ENCODE results near the gene SF3A1.

Gene SF3A1

DNA sequence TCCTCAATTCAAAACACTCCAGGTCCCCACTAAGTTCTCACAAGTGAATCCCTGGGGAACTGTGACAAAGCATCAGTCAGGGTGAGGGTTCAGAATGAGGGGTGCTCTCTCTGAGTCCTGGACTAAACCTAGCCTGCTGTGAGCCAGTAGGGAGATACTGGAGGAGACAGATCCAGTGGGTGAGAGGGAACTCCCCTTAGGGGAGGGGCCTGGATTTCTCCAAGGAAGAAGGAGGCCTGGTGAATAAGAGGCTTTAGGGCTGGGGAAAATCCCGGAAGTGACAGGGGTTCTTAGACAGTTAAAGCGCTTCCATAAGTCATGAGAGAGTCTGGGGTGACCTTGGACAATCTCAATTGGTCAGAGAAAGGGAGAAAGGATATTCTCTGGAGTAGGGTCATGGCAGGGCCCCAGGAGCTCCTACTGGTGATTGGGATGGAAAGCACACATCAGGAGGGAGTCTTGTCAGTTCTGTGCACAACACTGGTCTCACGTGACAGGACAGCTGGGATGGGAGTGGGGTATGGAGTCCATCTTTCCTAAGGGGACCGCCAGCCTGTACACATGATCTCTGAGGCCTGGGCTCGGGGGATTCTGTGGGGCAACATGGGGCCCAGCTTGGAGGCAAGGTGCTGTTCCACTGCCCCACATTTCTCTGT lies 31.5 kb downstream of the SF3A1 start:
- DNase-seq (ENCODE audit: low read depth, low spot score): no peak

DNA sequence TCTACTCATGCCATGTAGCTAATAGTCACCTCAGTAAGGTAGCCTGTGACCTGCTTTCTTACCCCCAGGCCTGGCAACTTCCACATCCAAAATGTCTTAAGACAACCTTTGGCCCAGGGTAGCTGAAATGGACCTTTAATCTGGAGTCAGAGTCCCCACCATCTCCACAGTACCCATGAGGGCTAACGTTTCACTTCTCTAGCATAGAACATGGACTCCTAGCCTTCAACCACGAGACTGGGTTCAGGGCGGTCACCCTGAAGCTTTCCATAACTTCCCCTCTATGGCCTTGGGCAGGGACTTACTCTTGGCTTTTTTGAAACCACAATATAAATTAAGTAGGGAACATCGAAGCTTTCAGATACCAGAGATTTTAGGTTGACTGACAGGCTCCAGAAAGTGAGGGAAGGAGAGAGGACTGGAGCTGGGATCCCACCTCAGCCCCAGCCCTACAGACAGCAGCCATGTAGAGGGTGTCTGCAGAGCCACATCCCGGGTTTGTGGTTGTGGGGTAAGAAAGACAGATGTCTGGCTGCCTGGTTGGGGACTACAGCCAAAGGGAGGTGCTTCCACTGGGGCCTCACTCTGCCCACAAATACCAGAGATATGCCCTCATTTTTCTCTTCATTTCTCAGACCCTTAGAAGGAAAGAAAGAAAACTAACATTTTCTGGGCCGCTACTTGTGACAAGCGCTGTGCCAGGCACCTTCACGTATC lies 32.5 kb downstream of the SF3A1 start:
- DNase-seq (ENCODE audit: low read depth, low spot score): no peak

DNA sequence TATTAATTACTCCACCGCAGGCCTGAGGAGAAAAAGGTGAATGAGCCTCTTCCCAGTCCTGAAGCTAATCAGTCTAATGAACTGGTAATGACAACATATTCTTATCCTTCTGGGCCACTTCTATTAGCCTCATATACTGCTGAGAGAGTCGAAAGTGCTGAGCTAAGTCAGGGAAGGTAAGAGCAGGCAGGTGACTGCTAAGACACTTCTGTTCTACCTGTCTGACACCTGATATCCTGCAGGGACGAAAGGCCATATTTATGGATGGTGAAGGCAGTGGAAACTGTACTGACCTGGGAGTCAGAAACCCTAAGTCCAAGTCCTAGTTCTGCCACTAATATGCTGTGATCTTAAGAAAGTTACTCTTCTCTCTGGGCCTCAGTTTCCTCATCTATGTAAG lies 33.4 kb downstream of the SF3A1 start:
- no peak for DNase-seq (ENCODE audit: low read depth, low spot score)

DNA sequence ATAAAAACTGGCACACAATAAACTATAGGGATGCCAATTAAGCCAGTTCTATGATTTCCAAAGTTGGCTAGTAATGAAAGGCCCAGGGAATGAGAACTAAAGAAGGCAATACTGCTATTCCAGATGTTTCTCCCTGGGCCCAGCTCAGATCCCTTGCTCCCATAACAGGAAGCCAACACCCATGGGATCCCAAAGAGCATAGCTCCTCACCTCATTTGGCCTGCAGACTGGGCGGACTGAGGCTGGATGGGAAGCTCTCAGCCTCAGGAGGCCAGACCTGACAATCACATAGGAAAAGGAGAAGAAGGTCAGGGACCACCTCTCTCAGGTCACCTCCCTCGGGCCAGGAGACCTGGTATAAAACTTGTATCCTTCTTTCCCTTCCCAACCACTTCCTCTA lies 35.2 kb downstream of the SF3A1 start:
- DNase-seq (ENCODE audit: low read depth, low spot score): no peak

DNA sequence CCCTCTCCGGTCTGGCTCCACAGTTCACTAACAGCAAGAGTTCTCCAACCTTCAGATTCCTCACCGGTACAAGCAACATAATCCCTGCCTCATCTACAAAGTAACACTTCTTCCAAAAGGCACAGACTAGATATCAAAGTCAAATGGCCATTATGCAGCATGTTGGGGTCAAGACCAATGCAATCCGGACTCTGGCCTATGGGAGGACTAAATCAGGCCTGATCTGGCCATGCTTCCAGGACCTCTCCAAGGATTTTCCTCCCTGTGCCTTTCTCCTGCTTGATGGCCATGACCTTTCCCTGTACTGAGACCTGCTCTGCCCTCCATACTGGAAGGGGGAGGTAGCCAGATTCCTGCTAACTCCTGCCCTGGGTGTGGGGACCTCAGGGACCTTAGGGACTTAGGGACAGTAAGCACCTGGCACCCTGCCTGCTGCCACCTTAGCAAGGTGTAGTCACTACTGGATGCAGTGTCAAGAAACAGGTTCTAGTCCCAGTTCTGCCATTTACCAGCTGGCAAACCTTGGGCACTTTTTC lies 36.6 kb downstream of the SF3A1 start:
- DNase-seq (ENCODE audit: low read depth, low spot score): no peak

DNA sequence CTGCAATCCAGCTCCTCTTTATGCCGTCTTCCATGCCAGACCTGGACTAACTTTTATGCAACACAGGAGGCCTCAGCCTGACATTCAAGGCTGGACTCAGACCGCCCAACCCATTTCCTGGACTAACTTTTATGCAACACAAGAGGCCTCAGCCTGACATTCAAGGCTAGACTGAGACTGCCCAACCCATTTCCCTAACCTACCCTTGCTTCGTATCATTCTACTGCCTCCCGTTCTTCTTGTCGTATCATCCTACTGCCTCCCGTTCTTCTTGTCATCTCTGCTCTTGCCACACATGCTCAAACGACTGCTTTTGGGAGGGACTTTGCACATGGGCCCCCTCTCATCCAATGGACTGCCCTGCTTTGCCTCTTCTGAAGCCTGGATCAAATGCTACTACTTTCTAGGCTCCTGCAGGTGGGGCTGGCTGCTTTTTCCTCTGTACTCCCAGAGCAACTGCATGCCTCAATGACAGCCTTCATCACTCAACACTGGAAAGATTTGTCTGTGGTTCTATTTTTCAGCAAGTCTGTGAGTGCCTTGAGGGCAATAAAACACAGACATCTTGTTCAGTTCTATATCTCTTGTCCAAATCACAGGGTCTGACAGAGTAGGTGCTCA lies 37.8 kb downstream of the SF3A1 start:
- no peak for DNase-seq (ENCODE audit: low read depth, low spot score)

DNA sequence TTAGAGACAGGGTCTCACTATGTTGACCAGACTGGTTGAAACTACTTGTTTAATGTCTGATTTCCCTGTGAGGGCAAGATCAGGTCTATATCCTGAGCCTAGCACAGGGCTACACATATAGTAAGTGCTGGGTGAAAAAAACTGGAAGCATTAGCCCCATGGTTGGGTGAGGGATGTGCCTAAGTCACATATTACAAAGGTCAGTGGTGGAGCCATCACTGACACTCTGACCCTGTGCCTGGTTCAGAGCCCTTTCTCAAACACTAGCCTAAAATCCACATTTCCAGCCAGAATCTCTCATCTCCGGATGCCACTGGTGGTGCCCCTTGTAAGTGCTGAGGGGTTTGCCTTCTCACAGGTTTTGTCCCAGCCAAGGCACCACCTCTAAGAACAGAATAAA lies 38.9 kb downstream of the SF3A1 start:
- DNase-seq (ENCODE audit: low read depth, low spot score): no peak

DNA sequence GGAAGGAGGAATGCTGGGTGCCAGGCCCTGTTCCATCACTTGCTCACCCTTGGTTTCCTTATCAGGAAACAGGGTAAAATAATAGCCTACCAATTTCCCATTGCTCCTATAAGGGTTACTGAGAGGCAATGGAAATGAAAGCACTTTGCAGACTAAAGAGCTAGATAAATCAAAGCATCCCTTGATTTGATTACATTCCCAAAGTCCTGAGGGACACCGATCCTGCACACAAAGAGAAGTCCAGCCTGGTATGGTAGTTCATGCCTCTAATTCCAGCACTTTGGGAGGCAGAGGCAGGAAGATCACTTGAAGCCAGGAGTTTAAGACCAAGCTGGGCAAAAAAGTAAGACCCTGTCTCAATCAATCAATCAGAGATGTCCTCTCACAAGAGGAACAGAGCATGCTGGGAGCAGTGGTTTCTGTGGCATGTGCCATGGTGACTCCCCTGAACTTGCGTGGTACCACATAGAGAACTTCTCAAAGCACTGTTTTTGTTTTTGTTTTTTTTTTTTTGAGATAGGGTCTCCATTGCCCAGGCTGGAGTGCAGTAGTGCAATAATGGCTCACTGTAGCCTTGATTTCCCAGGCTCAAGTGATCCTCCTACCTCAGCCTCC lies 40.6 kb downstream of the SF3A1 start:
- no peak for DNase-seq (ENCODE audit: low read depth, low spot score)

DNA sequence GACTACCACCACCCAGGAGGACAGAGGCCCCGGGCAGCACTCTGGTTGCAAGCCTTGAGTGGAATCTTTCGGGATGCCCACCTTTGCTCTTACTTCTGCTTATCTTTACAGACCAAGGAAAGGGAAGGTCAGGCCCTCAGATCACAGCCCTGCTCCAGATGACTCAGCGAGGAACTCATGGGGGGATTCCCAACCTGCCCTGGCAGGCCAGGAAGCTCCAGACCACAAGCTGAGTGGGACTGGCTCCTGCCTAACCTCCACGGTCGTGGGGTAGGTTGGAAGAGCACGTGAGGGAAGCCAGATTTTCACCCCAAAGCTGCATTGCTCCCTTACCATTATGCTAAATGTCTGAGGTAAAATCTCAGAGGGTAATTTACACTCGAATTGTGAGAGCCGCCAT lies 41.8 kb downstream of the SF3A1 start:
- DNase-seq (ENCODE audit: low read depth, low spot score): no peak

DNA sequence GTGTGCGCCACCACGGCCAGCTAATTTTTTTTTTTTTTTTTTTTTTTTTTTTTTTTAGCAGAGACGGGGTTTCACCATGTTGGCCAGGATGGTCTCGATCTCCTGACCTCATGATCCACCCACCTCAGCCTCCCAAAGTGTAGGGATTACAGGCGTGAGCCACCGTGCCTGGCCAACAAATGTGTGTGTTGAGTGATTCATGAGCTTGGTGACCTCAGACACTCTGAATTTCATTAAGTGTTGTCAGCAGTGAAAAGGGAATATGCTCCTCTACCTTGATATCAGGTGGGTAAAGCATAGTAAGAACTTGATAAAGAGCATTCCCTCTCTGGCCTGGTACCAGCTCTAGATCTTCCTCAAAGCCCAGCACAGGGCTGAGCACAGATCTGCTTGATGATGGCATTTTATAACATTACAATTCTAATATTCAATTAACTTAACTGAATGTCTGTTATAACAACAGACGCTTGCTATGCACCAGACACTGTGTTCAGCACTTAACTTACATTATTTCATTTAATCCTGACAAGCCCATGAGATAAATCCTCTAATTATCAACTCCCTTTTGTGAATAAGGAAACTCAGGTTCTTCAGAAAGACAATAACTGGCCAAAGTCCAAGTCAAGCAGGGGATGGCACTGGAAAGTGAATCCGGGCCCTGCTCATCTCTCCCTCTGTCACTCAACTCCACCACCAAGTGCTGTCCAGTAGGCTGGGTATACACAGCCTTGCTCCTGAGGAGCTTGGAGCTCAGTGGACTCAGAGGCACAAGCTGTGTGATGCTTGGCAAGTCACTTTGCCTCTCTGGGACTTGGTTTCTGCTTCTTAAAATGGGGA lies 42.9 kb downstream of the SF3A1 start:
- DNase-seq (ENCODE audit: low read depth, low spot score): no peak

DNA sequence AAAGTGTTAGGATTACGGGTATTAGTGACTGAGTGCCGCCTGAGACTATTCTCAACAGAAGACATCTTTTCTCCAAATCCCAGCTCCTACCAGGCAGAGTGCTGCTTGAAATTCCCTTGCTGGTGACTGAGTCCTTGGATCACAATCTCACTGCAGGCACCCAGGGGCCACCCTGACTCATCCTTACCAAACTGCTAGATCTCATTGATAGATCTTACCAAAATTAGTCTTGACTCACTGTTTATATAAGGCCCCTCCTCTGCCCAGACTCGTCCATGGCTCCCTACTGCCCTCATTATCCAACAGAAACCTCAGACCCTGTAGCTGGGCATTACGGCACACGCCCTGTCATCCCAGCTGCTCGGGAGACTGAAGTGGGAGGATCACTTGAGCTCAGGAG lies 44.6 kb downstream of the SF3A1 start:
- no peak for DNase-seq (ENCODE audit: low read depth, low spot score)

DNA sequence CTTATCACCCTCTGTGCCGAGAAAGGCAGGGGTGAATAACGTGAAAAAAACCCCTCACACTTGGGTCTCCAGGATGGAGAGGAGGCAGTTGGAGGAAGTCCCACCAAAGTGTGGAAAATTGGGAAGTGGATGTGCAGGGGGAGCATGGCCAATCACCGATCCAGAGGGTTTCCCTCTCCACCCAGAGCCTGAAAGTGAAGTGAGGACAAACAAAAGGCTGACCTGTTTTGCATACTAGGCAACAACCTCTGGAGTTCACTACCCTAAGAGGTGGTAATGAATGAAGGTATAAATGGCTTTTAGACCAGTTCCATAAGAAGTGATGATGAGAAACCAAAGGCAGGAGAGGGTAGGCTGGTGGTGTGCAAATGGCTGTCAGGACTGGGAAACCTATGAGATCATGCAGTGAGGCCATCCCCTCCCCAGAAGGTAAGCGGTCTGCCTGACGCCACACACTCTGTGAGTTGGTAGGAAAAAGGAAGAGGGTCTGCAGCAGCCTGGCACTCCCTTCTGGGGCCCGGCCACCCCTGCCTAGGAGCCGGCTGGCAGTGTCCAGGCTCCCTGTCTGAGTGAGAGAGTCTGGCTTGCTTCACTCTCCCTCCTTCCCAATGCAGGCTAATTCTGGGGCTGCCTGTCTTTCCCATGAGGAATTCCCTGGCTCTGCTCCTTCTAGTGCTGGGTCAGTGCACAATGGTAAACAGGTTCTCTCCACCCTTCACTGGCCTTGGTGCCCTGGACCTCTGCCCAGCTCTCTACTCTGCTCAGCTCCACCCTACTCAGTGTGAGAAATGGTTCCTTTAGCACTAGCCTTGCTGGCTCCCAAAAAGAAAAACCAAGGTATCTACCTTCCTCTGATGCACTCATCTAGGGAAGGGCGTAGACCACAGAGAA lies 45.6 kb downstream of the SF3A1 start:
- no peak for DNase-seq (ENCODE audit: low read depth, low spot score)

DNA sequence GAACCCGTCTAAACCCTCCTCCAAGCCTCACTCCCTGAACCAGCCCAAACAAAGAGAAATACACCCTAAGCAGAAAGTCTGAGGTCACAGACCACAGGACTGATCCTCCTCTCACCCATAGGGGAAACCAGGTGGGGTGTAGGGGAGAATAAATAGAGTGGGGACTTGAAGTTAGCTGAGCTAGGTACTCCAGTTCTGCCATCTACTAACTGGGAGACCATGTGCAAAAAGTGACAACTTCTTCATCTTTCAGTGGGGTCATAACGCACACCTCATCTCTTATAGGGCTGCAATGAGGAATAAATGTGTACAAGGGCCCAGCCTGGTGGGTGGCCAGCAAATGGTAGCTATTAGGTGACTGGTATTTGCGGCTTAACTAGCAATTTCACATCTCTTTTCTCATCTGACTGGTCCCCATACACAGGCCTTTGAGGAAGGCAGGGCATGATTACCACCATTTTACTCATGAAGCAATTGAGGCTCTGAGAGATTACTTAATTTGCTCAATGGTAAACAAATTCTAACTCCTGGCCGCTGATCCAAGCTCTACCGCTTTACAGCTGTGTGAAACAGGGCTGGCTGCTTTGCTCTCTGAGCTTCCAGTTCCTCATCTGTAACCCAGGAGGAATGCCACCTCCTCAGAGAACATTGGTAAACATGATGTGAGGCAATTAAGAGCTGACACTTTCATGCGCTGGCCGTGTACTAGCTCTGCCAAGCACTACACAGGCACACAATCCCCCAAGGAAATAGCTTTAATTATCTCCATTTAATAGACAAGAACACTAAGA lies 46.5 kb downstream of the SF3A1 start:
- no peak for DNase-seq (ENCODE audit: low read depth, low spot score)

DNA sequence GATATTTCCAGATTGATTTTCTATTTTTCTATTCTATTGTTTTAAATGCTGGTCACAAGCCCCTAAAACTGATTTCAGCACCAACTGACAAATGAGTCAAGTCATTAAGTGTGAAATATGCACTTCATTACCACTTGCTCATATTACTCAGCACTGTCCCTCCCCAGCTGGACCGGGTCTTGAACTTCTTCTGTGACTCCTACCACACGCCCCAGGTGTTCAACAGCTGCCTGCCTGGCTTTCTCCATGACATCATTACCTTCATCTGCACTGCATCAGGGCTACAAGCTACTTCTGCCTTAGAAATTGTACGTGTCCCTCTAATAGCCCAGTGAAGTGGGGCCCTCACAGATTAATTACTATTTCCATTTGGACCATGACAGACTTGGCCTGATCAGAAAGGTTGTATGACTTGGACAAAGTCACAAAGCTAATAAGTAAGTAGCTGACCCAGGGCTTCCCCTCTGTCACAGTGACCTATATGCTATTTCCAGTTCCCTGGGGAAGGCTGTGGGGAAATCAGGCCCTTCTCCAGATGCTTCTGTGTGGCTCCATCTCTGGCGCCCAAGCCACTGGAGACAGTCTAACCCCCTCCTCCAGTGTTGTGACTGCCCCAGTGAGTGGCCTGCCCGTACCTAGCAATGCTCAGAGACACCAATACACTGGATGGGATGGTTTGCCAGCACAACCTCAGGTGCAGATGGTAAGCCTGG lies 48.0 kb downstream of the SF3A1 start:
- DNase-seq (ENCODE audit: low read depth, low spot score): no peak

DNA sequence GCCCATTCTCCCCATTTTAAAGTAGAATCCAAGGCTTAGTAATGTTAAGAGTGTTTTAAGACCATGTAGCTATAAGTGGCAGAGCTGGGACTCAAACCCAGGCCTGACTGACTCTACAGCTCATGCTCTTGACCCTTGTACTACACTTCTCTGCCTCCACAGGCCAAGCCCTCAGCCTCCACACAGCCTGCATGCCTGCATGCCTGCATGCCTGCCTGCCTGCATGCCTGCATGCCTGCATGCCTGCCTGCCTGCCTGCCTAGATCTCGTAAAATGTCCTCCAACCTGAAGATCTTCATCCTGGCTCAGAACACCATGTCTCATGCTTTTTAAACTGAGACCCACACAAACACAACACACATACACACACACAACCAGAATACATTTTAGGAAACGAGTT lies 48.6 kb downstream of the SF3A1 start:
- no peak for DNase-seq (ENCODE audit: low read depth, low spot score)

DNA sequence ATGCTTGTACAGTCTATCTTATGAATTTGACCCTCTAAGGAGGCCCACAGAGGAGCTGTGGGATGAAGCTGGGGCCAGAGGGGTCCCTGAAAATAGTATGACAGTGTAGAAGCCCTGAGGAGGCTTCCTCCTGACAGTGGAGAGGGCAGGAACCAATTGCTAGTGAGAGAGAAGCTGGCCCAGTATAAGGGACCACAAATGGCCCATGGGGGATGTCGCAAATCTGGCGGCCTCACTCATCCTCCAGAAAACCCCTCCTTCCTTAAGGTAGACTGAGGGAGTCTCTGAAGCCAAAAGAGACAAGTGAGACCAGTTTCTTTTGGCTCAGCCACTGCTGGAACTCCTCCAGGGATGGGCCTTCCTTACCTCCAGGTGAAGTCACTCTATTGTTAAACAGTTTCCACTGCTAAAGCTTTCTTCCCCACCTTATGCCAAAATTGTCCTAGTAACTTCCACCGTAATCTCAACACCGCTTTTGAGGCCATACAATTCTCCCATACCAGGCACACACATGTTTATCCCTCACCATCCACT lies 49.6 kb downstream of the SF3A1 start:
- no peak for DNase-seq (ENCODE audit: low read depth, low spot score)

DNA sequence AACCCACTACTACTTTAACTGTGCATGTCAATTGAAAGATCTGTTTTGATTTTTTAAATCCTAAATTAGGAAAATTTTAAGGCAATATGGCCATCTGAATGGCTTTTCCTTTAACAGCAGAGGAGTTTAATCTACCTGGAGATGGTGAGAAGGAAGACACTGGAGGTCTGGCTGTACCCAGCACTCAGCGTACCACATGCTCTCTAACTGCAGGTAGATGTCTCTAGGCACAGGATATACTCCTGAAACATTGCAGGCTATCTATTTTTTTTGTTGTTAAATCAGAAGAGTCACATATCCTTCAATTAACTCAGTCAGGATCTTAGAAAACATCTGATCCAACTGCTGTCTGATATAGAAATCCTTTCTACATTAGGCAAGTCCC lies 50.1 kb downstream of the SF3A1 start:
- no peak for DNase-seq (ENCODE audit: low read depth, low spot score)

DNA sequence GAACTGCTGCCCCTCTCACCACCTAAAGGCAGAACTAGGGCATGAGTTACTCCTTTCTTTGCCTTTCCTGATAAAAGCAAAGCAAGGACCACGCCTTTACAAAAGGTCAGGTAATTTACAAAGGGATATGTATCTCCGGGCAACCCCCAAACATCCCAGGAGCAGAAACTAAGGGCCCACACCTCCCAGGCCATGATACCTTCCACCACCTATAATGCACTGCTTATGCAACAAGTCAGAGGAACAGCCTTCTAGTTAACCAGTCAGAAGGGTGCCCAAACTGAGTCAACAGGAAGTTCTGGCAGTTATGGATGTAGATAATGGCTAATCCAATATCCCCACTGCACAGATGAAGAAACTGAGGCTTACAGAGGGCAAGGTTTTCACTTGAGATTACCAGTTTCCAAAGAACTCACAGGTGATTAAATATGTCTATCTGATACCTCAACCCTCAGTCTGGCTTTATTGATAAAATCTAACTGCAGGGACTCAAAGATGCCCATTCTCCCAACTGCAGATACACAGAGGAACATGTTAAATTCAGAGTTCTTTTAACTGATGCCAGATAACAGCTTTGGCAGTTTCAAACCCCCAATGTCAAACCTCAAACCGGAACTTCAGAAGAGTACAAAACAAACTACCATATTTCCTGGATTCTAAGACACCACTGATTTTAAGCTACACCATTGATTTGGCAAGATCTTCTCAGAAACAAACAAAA lies 50.6 kb downstream of the SF3A1 start:
- no peak for DNase-seq (ENCODE audit: low read depth, low spot score)

All from activated naive CD8-positive, alpha-beta T cell treated with anti-CD3 and anti-CD28 coated beads, Interleukin-2, amount 50 U/mL, for 16 hours (primary cell).